ENCODE data around the gene KDM5A.
A peak's percentile ranks its signal among the peaks of the same experiment; 100 is the strongest.

The KDM5A gene

DNA sequence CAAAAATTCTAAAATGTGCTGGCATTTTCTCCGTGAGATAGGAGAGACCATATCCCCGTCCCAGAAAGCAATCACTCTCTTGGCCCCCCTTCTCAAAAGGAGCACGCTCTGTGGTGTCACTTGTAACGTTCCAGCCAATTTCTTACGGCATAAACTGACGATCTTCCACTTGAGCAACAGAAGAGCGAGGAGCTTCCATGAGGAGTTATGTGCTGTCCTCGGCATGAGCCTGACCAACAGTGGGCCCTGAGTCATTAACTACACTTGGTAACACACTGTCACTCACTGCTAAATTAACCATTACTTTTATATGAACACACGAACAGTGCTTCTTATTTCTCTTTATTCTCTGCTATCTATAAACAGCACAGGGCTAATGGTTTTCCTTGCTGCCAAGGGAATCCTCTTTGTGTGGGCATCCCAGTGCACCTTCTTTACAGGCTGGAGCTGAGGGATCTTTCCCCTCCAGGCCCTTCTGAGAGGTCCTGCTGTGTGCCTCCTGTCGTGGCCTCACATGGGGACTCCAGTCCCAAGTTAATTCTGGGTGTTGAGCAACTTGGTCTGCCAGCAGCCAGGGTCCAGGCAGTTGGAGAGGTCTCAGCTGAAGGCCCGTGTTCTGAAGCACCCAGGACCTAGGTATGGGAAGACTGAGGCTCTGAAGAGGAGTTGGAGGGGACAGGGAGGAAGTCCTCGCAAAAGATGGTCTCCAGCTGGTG is 135.8 kb downstream of the KDM5A start:
- Mint-ChIP-seq H3K27me3 (ENCODE audit: low read depth, poor library complexity) (peaks cover 28% of the 10 kb centered on the region), H3K9me3 (peaks cover 8% of the 10 kb centered on the region), H3K36me3 (ENCODE audit: low read depth) (no peaks in the 10 kb centered on the region), H3K27ac (no peak overlapping the region), H3K4me3 (peak overlapping the region; percentile 19), H3K4me1 (peaks cover 65% of the 10 kb centered on the region)
- TF ChIP-seq CTCF (IDR thresholded peaks at IDR 0.05): no peak
- no peak for DNase-seq

GRCh38 chr12:252636-253035 is 136.5 kb downstream of the KDM5A start:
- Mint-ChIP-seq H3K9me3 (peaks cover 15% of the 10 kb centered on the region), H3K27ac (peak overlapping the region; percentile 58), H3K4me3 (peak overlapping the region; percentile 2), H3K27me3 (ENCODE audit: low read depth, poor library complexity) (peaks cover 22% of the 10 kb centered on the region), H3K4me1 (peaks cover 59% of the 10 kb centered on the region), H3K36me3 (ENCODE audit: low read depth) (no peaks in the 10 kb centered on the region)
- no peak for DNase-seq
- TF ChIP-seq CTCF (IDR thresholded peaks at IDR 0.05): no peak

- Mint-ChIP-seq H3K36me3 (ENCODE audit: low read depth) (peaks cover 3% of the 10 kb centered on the region), H3K27me3 (ENCODE audit: low read depth, poor library complexity) (peaks cover 27% of the 10 kb centered on the region), H3K4me3 (no peak overlapping the region), H3K27ac (no peak overlapping the region), H3K4me1 (peaks cover 12% of the 10 kb centered on the region), H3K9me3 (peaks cover 36% of the 10 kb centered on the region)
- DNase-seq: no peak
- TF ChIP-seq CTCF (IDR thresholded peaks at IDR 0.05): no peak
Measured at GRCh38 chr12:247271-247670, 141.8 kb downstream of the KDM5A start.

DNA sequence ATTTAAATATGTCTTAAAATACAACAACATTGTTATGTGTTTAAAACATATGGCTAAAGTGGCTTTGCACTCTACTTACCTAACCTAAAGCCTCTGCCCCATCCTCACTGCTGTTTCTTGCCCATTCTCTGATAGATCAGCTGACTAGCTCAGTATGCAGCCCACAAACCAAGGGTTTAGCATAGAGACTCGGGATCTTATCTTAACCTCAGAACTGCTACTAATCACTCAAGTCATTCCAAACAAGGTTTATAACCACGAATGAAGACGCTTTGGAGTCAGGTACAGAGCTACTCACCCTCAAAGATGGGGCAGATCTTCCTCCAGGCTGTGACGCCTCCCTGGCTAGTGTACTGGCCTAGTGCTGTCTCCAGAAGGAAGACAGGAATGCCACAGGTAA is 145.7 kb downstream of the KDM5A start:
- no peak for TF ChIP-seq CTCF (IDR thresholded peaks at IDR 0.05)
- Mint-ChIP-seq H3K9me3 (peaks cover 34% of the 10 kb centered on the region), H3K36me3 (ENCODE audit: low read depth) (peaks cover 3% of the 10 kb centered on the region), H3K4me1 (no peaks in the 10 kb centered on the region), H3K27me3 (ENCODE audit: low read depth, poor library complexity) (peaks cover 26% of the 10 kb centered on the region), H3K27ac (no peak overlapping the region), H3K4me3 (no peak overlapping the region)
- DNase-seq: no peak

DNA sequence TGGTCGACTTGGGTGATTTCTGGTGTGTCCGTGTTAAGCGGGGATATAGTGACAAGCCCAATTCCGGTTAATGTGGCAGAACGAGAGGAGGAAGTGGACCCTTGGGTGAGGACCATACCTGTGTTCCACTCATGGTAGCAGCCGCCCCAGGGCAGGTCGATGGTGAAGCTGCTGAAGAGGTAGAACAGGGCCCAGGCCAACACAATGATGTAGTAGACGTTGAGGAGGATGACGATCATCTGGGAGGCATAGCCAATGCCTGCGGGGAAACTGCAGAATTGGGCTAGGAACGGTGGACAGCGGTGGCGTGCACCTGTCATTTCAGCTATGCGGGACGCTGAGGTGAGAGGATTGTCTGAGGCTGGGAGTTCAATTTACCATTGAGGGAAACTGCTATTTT is 146.6 kb downstream of the KDM5A start:
- peaks cover 3% of the 10 kb centered on the region for H3K36me3 Mint-ChIP-seq (ENCODE audit: low read depth)
- H3K4me3 Mint-ChIP-seq: no peak overlapping the region
- no peaks in the 10 kb centered on the region for H3K4me1 Mint-ChIP-seq
- DNase-seq: no peak
- no peak overlapping the region for H3K27ac Mint-ChIP-seq
- H3K27me3 Mint-ChIP-seq (ENCODE audit: low read depth, poor library complexity): peaks cover 26% of the 10 kb centered on the region
- TF ChIP-seq CTCF (IDR thresholded peaks at IDR 0.05): no peak
- H3K9me3 Mint-ChIP-seq: peaks cover 34% of the 10 kb centered on the region

- no peaks in the 10 kb centered on the region for H3K4me1 Mint-ChIP-seq
- peaks cover 3% of the 10 kb centered on the region for H3K36me3 Mint-ChIP-seq (ENCODE audit: low read depth)
- H3K9me3 Mint-ChIP-seq: peaks cover 29% of the 10 kb centered on the region
- no peak for TF ChIP-seq CTCF (IDR thresholded peaks at IDR 0.05)
- H3K27me3 Mint-ChIP-seq (ENCODE audit: low read depth, poor library complexity): peaks cover 31% of the 10 kb centered on the region
- DNase-seq: no peak
- no peak overlapping the region for H3K4me3 Mint-ChIP-seq
- no peak overlapping the region for H3K27ac Mint-ChIP-seq
Measured at GRCh38 chr12:241266-241665, 147.9 kb downstream of the KDM5A start.
